GM18907 (cell line): ENCODE data around the gene CLCA2.

Source experiments
- ATAC-seq: cut with Tn5 transposase; IDR thresholded peaks from one replicate; pipeline ENCODE4 v1.9.1; 2021; ENCODE audit warnings: mild to moderate bottlenecking, moderate library complexity; ENCODE audit not compliant: unreplicated experiment

Gene CLCA2

GRCh38 chr1:86429835-86430234 is 5.9 kb downstream of the CLCA2 start:
- ATAC-seq, result no peak

- no peak for ATAC-seq
Observed at GRCh38 chr1:86430376-86430775, 6.4 kb downstream of the CLCA2 start.

DNA sequence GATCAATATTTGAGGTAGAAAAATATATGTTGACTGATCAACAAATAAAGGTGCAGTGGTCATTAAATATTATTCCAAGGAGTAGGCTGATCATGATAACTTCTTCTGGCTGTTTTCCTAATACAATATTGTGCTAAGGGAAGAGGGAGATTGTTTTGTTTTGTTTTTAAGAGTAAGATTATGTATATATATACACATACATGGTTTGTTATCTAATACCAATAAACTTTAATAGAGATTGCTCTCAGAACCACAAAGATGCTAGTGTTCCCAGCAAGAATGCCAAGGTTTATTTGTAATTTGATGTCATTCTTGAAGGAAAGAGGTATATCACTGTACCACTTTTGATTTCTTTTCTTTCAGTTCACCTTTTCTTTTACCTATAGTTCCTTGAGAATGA is 10.1 kb downstream of the CLCA2 start:
- no peak for ATAC-seq

GRCh38 chr1:86435327-86435726 is 11.4 kb downstream of the CLCA2 start:
- no peak for ATAC-seq

DNA sequence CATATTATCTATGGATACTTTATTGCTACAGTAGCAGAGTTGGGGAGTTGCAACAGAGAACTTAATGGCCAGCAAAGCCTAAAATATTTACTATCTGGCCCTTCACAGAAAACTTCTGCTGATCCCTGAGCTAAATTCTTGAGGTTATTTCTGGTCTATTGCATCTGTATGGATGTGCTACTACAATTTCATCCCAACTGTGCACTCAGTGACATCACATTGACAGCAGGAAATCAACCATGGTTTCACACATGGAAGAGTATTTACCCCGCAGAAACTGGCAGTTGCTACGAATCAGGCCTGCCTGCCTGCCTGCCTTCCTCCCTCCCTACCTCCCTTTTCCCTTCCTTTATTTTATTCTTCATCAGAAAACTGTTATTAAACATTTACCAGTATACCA is 12.1 kb downstream of the CLCA2 start:
- ATAC-seq, result no peak

DNA sequence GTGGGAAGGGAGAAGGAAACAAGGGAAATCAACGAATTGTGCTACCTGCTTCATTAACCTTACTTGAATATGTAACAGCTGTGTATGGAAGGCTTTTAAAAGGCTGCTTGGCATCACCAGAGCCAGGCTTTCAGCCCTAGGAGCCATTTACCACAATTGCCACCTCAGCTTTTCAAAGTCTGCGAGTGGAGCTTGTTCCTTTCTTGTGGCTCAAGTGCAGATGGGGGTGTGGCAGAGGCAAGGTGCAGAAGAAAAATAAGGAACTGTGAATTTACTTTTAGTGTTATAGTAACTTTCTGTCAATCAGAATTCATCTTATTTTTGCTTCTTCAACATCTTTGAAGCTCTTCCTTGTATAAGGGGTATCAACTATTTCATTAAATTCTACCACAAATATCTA is 17.6 kb downstream of the CLCA2 start:
- ATAC-seq, result no peak

GRCh38 chr1:86441997-86442396 is 18.0 kb downstream of the CLCA2 start:
- no peak for ATAC-seq

DNA sequence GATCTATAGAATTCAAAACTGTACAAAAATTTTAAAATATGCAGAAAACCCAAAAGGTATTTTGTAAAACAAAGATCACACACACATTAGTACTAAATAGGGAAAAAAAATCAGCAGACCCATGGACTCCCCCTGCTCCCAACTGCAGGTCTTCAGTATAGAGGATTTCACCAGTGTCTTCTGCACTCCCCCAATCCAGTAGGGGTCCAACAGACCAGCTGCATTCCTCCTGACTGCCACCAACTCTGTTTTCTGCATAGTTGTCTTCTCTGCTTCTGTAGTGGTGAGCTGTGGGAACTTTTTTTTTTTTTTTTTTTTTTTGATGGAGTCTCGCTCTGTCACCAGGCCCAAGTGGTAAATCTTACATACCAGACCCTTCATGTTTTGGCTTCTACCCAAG is 21.9 kb downstream of the CLCA2 start:
- no peak for ATAC-seq

DNA sequence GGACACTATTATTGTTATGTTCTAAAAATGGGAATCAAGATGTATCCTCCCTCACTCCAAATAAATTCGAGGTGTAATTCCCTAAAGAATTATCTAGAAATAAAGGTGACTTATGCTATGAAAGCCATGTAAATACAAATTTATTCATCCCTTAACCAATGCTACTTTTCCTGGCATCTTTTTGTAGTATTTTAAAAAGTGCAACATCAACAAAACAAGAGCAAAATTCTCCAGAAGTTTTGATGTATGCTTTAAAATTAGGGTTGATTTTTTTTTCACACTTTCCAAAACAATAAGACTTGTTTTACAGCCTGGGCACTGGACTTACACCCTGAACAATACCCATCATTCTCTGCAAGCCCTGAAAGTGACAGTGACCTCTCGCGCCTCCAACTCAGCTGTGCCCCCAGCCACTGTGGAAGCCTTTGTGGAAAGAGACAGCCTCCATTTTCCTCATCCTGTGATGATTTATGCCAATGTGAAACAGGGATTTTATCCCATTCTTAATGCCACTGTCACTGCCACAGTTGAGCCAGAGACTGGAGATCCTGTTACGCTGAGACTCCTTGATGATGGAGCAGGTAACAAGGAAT is 23.3 kb downstream of the CLCA2 start:
- ATAC-seq, result no peak

GRCh38 chr1:86448670-86449069 is 24.7 kb downstream of the CLCA2 start:
- ATAC-seq, result no peak

- ATAC-seq, result no peak
Observed at GRCh38 chr1:86449103-86449502, 25.1 kb downstream of the CLCA2 start.

- no peak for ATAC-seq
Observed at GRCh38 chr1:86450847-86451246, 26.9 kb downstream of the CLCA2 start.

DNA sequence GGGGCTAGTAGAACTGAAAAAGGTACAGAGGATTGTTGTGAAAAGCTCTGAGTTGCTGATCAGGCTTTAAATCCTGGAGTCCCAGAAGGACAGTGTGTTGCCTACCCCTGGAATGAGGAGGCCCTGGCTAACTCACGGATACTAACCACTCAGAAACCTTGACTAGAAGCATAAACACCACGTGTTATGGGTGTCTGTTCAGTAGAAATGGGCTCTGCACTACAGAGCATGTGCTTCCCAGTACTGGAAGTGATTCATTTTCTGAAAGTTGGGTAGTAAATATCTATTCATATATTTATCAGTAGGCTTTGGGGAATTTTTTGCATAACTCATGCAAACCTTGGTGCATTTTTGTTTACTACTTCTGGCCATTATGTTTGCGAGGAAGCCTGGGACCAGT is 29.7 kb downstream of the CLCA2 start:
- no peak for ATAC-seq

- ATAC-seq, result no peak
Observed at GRCh38 chr1:86455073-86455472, 31.1 kb downstream of the CLCA2 start.

DNA sequence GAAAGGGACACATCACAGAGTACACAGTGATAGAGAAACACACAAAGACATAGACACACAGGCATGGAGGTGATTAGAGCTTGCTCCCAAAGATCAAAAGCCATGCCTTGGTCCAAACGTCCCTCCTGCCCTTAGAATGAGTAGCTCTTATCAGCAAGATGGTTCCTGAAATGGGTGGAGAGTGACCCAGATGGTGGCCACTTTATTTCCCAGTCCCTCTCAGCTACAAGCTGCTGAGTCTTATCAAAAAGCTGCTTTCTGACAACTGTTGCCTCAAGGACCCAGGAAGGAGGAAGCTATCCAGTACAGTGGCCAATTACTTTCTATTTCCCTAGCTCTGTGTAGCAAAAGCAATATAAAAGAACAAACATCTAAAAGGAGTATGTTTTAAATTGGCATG is 37.0 kb downstream of the CLCA2 start:
- no peak for ATAC-seq

GRCh38 chr1:86461482-86461881 is 37.5 kb downstream of the CLCA2 start:
- no peak for ATAC-seq

GRCh38 chr1:86464819-86465218 is 40.8 kb downstream of the CLCA2 start:
- ATAC-seq, result no peak

GRCh38 chr1:86466109-86466844 is 42.3 kb downstream of the CLCA2 start:
- ATAC-seq, result no peak

GRCh38 chr1:86466986-86467385 is 43.0 kb downstream of the CLCA2 start:
- no peak for ATAC-seq

- no peak for ATAC-seq
Observed at GRCh38 chr1:86468501-86468977, 44.6 kb downstream of the CLCA2 start, which contains the start of gene CLCA1. Gene CLCA1 (plus strand): TSS chr1:86468927. CDS start chr1:86468972, 45 bp downstream.

DNA sequence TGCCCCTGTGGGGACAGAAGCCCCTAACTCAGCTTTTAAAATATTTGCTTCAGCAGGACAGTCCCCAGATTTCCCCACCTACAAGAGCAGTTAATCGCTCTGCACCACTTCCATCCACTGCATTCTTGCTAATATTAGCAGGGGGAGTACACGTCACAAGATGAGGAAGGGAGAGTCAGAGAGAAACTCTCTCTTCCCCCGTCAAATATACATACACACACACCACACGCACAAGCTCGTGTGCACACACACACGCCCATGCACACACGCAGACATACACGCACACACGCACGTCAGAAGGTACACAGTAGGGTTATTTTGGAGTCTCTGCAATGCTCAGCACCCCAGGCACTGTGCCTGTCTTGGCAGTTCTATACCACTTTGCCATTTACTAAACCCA is 46.9 kb downstream of the CLCA2 start:
- no peak for ATAC-seq

DNA sequence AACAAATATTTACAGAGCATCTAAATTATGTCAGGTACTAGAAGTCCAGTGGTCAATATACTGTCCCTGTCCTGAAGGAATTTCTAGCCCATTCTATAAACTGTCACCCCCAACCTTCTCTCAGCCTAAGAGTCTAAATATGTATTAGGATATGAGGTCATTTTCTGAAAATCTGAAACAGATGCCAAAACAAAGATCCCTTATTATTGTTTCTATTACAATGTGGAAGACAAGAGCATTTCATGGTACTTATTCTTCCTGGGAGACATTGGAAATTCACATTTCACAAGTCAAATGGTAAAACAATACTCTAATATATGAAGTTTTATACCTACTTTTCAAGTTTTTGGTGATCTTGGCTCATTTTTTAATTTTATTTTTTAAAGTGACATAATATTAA is 47.3 kb downstream of the CLCA2 start:
- no peak for ATAC-seq

DNA sequence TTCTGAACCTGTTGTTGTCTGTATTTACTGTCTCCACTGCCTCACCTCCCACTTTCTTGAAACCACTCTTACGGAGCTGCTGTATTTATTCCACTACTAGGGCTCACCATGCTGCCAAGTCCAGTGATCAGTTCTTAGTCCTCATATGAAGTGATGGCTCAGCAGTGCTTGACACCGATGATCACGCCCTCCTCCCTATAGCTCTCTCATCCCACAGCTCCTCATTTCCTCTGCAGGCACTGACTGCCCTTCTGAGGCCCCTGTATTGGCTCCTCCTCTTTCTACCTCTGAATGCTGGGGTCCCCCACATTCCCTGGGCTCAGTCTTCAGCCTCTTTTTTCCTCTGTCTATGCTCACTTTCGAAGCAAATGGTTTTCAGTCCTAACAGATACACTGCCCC is 48.2 kb downstream of the CLCA2 start:
- no peak for ATAC-seq
